Measurements from ENCODE around the gene TBC1D4. TPM values are rescaled to one million over a fixed set of nuclear protein-coding genes. Genes with fewer than 3 reads are reported as not detected.

Gene TBC1D4
- total RNA-seq, 1 experiment from 2014 or later: 5.5 TPM

DNA sequence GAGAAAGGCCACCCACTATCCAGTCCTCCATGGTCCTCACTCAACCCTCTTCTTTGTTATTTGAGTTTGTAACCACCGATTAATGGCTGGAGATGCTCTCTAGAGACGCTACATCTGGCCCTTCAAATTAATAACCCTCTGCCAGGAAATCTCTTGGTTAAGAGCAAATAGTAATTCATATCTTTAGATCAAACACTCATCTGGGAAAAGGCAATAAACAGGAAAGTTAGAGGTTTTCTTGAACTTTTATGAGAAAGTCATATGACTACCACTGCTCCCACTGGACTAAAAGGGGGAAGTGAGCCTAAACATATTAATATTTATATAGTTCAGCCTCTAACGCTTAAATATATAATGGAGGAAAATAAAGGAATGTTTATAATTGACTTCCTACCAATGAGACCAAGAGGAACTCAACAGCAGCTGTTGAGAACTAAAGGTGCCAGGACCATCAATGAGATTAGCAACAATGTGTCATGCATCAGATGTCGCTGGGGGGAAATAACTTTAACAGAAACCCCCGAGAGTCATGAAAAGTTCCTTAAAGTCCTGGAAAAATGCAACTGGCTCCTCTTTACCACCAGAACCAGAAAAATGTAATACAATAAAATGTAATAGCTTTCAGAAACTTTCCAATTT lies 2.7 kb downstream of the TBC1D4 start:
- H3K4me3 ChIP-seq (ENCODE audit: low read depth in 2 of 2, low read length in 2 of 2): no peak overlapping the region
- POLR2A ChIA-PET: no interaction called here
- no peak for TF ChIP-seq POLR2AphosphoS5 (IDR thresholded peaks at IDR 0.05; ENCODE audit: low read depth, low read length)
- TF ChIP-seq TCF7L2 (IDR thresholded peaks at IDR 0.05; ENCODE audit: low read depth, low read length): no peak
- TF ChIP-seq, protein P1, sequence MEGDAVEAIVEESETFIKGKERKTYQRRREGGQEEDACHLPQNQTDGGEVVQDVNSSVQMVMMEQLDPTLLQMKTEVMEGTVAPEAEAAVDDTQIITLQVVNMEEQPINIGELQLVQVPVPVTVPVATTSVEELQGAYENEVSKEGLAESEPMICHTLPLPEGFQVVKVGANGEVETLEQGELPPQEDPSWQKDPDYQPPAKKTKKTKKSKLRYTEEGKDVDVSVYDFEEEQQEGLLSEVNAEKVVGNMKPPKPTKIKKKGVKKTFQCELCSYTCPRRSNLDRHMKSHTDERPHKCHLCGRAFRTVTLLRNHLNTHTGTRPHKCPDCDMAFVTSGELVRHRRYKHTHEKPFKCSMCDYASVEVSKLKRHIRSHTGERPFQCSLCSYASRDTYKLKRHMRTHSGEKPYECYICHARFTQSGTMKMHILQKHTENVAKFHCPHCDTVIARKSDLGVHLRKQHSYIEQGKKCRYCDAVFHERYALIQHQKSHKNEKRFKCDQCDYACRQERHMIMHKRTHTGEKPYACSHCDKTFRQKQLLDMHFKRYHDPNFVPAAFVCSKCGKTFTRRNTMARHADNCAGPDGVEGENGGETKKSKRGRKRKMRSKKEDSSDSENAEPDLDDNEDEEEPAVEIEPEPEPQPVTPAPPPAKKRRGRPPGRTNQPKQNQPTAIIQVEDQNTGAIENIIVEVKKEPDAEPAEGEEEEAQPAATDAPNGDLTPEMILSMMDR (IDR thresholded peaks at IDR 0.05): no peak
- TF ChIP-seq SIN3A (IDR thresholded peaks at IDR 0.05; ENCODE audit: borderline replicate concordance, insufficient read depth, low read depth, low read length): no peak
- TF ChIP-seq, protein P2, sequence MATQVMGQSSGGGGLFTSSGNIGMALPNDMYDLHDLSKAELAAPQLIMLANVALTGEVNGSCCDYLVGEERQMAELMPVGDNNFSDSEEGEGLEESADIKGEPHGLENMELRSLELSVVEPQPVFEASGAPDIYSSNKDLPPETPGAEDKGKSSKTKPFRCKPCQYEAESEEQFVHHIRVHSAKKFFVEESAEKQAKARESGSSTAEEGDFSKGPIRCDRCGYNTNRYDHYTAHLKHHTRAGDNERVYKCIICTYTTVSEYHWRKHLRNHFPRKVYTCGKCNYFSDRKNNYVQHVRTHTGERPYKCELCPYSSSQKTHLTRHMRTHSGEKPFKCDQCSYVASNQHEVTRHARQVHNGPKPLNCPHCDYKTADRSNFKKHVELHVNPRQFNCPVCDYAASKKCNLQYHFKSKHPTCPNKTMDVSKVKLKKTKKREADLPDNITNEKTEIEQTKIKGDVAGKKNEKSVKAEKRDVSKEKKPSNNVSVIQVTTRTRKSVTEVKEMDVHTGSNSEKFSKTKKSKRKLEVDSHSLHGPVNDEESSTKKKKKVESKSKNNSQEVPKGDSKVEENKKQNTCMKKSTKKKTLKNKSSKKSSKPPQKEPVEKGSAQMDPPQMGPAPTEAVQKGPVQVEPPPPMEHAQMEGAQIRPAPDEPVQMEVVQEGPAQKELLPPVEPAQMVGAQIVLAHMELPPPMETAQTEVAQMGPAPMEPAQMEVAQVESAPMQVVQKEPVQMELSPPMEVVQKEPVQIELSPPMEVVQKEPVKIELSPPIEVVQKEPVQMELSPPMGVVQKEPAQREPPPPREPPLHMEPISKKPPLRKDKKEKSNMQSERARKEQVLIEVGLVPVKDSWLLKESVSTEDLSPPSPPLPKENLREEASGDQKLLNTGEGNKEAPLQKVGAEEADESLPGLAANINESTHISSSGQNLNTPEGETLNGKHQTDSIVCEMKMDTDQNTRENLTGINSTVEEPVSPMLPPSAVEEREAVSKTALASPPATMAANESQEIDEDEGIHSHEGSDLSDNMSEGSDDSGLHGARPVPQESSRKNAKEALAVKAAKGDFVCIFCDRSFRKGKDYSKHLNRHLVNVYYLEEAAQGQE (IDR thresholded peaks at IDR 0.05; ENCODE audit: insufficient read depth in 1 of 2, low read depth in 2 of 2, low read length in 1 of 2): no peak
- H3K27ac ChIP-seq (ENCODE audit: low read length): no peak overlapping the region
- intact Hi-C loops (cut with micrococcal nuclease; ENCODE audit: unreplicated experiment) (no loop called here), in situ Hi-C loops (cut with HindIII; ENCODE audit: low pct_unique_long_range_greater_than_20kb, low sequenced_read_pairs) (no loop called here)
- CTCF ChIA-PET: no interaction called here
- DNase-seq (ENCODE audit: low read depth, low spot score) (no peak), ATAC-seq (no peak)
- H3K9me3 ChIP-seq (ENCODE audit: control insufficient read depth, insufficient read depth, low read depth, low read length): no peaks in the 10 kb centered on the region
- no peaks in the 10 kb centered on the region for H3K36me3 ChIP-seq (ENCODE audit: control insufficient read depth, insufficient read depth, low read length)
- no peaks in the 10 kb centered on the region for H3K4me1 ChIP-seq (ENCODE audit: control insufficient read depth, insufficient read depth, low read length)
- no peaks in the 10 kb centered on the region for H3K27me3 ChIP-seq (ENCODE audit: control insufficient read depth, insufficient read depth, low read length)
- no TSS peak for BruUV-seq (replicated peaks)

DNA sequence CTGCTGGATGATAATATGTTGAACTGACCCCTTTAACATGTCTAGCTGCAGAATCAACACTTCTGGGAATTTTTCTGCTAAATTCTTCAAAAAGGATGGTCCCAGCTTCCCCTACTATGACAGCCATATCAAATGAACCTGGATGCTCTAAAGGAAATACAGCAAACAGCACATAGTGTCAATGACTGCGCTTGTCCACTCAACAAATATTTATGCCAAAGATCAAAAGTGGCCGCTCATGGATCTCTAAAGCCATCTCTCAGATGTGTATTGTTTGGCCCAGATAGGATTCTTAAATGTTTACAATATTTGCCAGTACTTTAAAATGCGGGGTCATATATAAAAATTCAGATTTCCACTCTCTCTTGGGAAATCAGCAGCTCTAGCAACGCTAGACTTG lies 3.3 kb downstream of the TBC1D4 start:
- Histone ChIP-seq H3K9me3 (ENCODE audit: control insufficient read depth, insufficient read depth, low read depth, low read length) (no peaks in the 10 kb centered on the region), H3K4me3 (ENCODE audit: low read depth in 2 of 2, low read length in 2 of 2) (no peak overlapping the region), H3K36me3 (ENCODE audit: control insufficient read depth, insufficient read depth, low read length) (no peaks in the 10 kb centered on the region), H3K27ac (ENCODE audit: low read length) (no peak overlapping the region), H3K27me3 (ENCODE audit: control insufficient read depth, insufficient read depth, low read length) (no peaks in the 10 kb centered on the region), H3K4me1 (ENCODE audit: control insufficient read depth, insufficient read depth, low read length) (no peaks in the 10 kb centered on the region)
- POLR2A ChIA-PET: no interaction called here
- no TSS peak for BruUV-seq (replicated peaks)
- DNase-seq (ENCODE audit: low read depth, low spot score) (no peak), ATAC-seq (no peak)
- CTCF ChIA-PET: no interaction called here
- in situ Hi-C loops (cut with HindIII; ENCODE audit: low pct_unique_long_range_greater_than_20kb, low sequenced_read_pairs) (no loop called here), intact Hi-C loops (cut with micrococcal nuclease; ENCODE audit: unreplicated experiment) (no loop called here)
- TF ChIP-seq POLR2AphosphoS5 (IDR thresholded peaks at IDR 0.05; ENCODE audit: low read depth, low read length) (no peak), SIN3A (IDR thresholded peaks at IDR 0.05; ENCODE audit: borderline replicate concordance, insufficient read depth, low read depth, low read length) (no peak), TCF7L2 (IDR thresholded peaks at IDR 0.05; ENCODE audit: low read depth, low read length) (no peak)
- TF ChIP-seq, protein P2 (IDR thresholded peaks at IDR 0.05; ENCODE audit: insufficient read depth in 1 of 2, low read depth in 2 of 2, low read length in 1 of 2): no peak
- TF ChIP-seq, protein P1 (IDR thresholded peaks at IDR 0.05): no peak

Data from Panc1 (cell line).